Muscle of arm (tissue), 12 donors: ENCODE data around the gene SATB2. TPM values are rescaled to one million over a fixed set of nuclear protein-coding genes. Genes with fewer than 3 reads are reported as not detected.

ENCODE experiments used
- DNase-seq: peaks from one replicate; pipeline ENCODE4 v3.0.0-alpha.2; 2013
- polyA plus RNA-seq, 12 donors: library from polyadenylated mRNA; unstranded; fragments of 120-200 nt; gene quantifications; one replicate each; pipeline ENCODE4 v1.2.1, GENCODE V29; 2013; ENCODE audit not compliant: insufficient read length in 12 of 12

Gene SATB2
- polyA plus RNA-seq, 12 donors, result 1.8 to 10.9 (median 2.8) TPM; not detected in 1

- DNase-seq, result no peak
Observed at GRCh38 chr2:199407421-199407820, 50.3 kb downstream of the SATB2 start.

GRCh38 chr2:199405241-199405640 lies 52.5 kb downstream of the SATB2 start:
- no peak for DNase-seq

GRCh38 chr2:199404841-199405240 lies 52.9 kb downstream of the SATB2 start:
- DNase-seq, result no peak

- no peak for DNase-seq
Observed at GRCh38 chr2:199395311-199395710, 62.4 kb downstream of the SATB2 start.

GRCh38 chr2:199392363-199392762 lies 65.4 kb downstream of the SATB2 start:
- DNase-seq, result no peak

- DNase-seq, result no peak
Observed at GRCh38 chr2:199388728-199389268, 68.9 kb downstream of the SATB2 start.

GRCh38 chr2:199384043-199384442 lies 73.7 kb downstream of the SATB2 start:
- no peak for DNase-seq

- no peak for DNase-seq
Observed at GRCh38 chr2:199383021-199383420, 74.7 kb downstream of the SATB2 start.

GRCh38 chr2:199382091-199382490 lies 75.6 kb downstream of the SATB2 start:
- DNase-seq, result no peak

- no peak for DNase-seq
Observed at GRCh38 chr2:199381531-199381930, 76.2 kb downstream of the SATB2 start.

- DNase-seq, result no peak
Observed at GRCh38 chr2:199378948-199379650, 78.6 kb downstream of the SATB2 start.

- no peak for DNase-seq
Observed at GRCh38 chr2:199370150-199370780, 87.5 kb downstream of the SATB2 start.

- no peak for DNase-seq
Observed at GRCh38 chr2:199366406-199366805, 91.3 kb downstream of the SATB2 start.

- no peak for DNase-seq
Observed at GRCh38 chr2:199364153-199364552, 93.6 kb downstream of the SATB2 start.

- no peak for DNase-seq
Observed at GRCh38 chr2:199356412-199356811, 101.3 kb downstream of the SATB2 start.

- no peak for DNase-seq
Observed at GRCh38 chr2:199348871-199349270, 108.9 kb downstream of the SATB2 start.

- no peak for DNase-seq
Observed at GRCh38 chr2:199344012-199344411, 113.7 kb downstream of the SATB2 start.

GRCh38 chr2:199342334-199342733 lies 115.4 kb downstream of the SATB2 start:
- no peak for DNase-seq

GRCh38 chr2:199341123-199341522 lies 116.6 kb downstream of the SATB2 start:
- no peak for DNase-seq

GRCh38 chr2:199339891-199340605 lies 117.7 kb downstream of the SATB2 start:
- no peak for DNase-seq

- no peak for DNase-seq
Observed at GRCh38 chr2:199336546-199336945, 121.2 kb downstream of the SATB2 start.

- DNase-seq, result no peak
Observed at GRCh38 chr2:199335502-199335901, 122.2 kb downstream of the SATB2 start.

- no peak for DNase-seq
Observed at GRCh38 chr2:199329466-199329865, 128.3 kb downstream of the SATB2 start.
